HepG2 (cell line): Measurements from ENCODE around the gene ELMOD3. TPM values are rescaled to one million over a fixed set of nuclear protein-coding genes. Genes with fewer than 3 reads are reported as not detected.

Experiments used
- ATAC-seq: fragments of 200-7000 bp; cut with Tn5 transposase; 3 replicates; pipeline ENCODE4 v1.9.1; 2020; ENCODE audit warnings: mild to moderate bottlenecking, moderate library complexity
- BruUV-seq: library from RNA; stranded (reverse); fragments of 400-500 nt; replicated peaks from 2 replicates; lab custom pipeline; 2021; lab: Mats Ljungman, UMichigan
- CTCF ChIA-PET: fragments of 300-600 bp; formaldehyde crosslinking; extraction: SDS; loops from one replicate; lab custom pipeline; 2021; ENCODE audit warnings: low total read pairs, inconsistent platforms, low intra/inter-chr PET ratio; lab: Yijun Ruan, JAX
- POLR2A ChIA-PET: fragments of 350-600 bp; sonication (Branson Sonifier 250); formaldehyde crosslinking; loops from one replicate; lab custom pipeline; 2020; ENCODE audit warnings: antibody characterized with exemption, inconsistent platforms; lab: Yijun Ruan, JAX
- DNase-seq: peaks from one replicate; pipeline ENCODE4 v3.0.0-alpha.2; 2015; ENCODE audit warnings: low spot score
- FAIRE-seq: peaks from 3 replicates; lab custom pipeline; 2011; peaks lifted over from hg19 to GRCh38; lab: Jason Lieb, UNC
- H2AFZ ChIP-seq: one replicate; pipeline ENCODE4 v1.6.1; 2011; ENCODE audit warnings: low read length, inconsistent platforms
- H3K27ac ChIP-seq: fragments of 300-600 bp; 3 replicates; pipeline ENCODE4 v1.8.0; 2011; ENCODE audit warnings: mixed run types, mild to moderate bottlenecking, mixed read lengths, low read length, inconsistent platforms; ENCODE audit not compliant: insufficient read depth; ENCODE audit errors: extremely low read length
- H3K27me3 ChIP-seq, 2 experiments: fragments of 200-600 bp in 1 of 2; 2 replicates in 1 of 2; 3 replicates in 1 of 2; pipeline versions ENCODE4 v1.6.0 to v1.8.0; 2011; ENCODE audit warnings: low read length in 2 of 2, mild to moderate bottlenecking in 2 of 2, moderate library complexity in 2 of 2, inconsistent platforms in 1 of 2; ENCODE audit not compliant: insufficient read depth in 2 of 2, control insufficient read depth in 1 of 2
- H3K36me3 ChIP-seq, 2 experiments: fragments of 200-600 bp in 1 of 2; replicated peaks in 1 of 2; 2 replicates in 1 of 2; 3 replicates in 1 of 2; pipeline versions ENCODE4 v1.5.1 to v1.8.0; 2011; ENCODE audit warnings: low read length in 2 of 2, inconsistent platforms in 1 of 2; ENCODE audit not compliant: insufficient read depth in 2 of 2, control insufficient read depth in 1 of 2
- H3K4me1 ChIP-seq: 2 replicates; pipeline ENCODE4 v1.5.1; 2012; ENCODE audit warnings: low read length, inconsistent platforms; ENCODE audit not compliant: insufficient read depth
- H3K4me2 ChIP-seq: 2 replicates; pipeline ENCODE4 v1.6.0; 2011; ENCODE audit warnings: low read depth, low read length, inconsistent platforms
- H3K4me3 ChIP-seq, 3 experiments: fragments of 200-600 bp in 1 of 3; sonication (generic), shearing (Covaris generic) in 1 of 3; replicated peaks in 1 of 3; 2 replicates each; pipeline ENCODE4 v1.5.1; 2011 to 2016; ENCODE audit warnings: low read length in 3 of 3, inconsistent platforms in 2 of 3, low read depth in 2 of 3, mild to moderate bottlenecking in 2 of 3, control low read depth in 1 of 3, mixed read lengths in 1 of 3; ENCODE audit not compliant: insufficient read depth in 1 of 3
- H3K79me2 ChIP-seq: one replicate; pipeline ENCODE4 v1.6.1; 2011; ENCODE audit warnings: low read length, inconsistent platforms; ENCODE audit not compliant: insufficient read depth
- H3K9ac ChIP-seq: 2 replicates; pipeline ENCODE4 v1.6.0; 2011; ENCODE audit warnings: mild to moderate bottlenecking, low read depth, low read length, inconsistent platforms; ENCODE audit not compliant: insufficient read depth
- H3K9me3 ChIP-seq: 2 replicates; pipeline ENCODE4 v1.5.1; 2012; ENCODE audit warnings: mild to moderate bottlenecking, low read length
- H4K20me1 ChIP-seq: 2 replicates; pipeline ENCODE4 v1.6.0; 2011; ENCODE audit warnings: inconsistent platforms, mild to moderate bottlenecking, low read length, moderate library complexity; ENCODE audit not compliant: insufficient read depth
- FOSL1 ChIP-seq: sonication (generic); formaldehyde crosslinking; IDR thresholded peaks from 2 replicates; pipeline ENCODE4 v1.9.0; 2021; ENCODE audit warnings: missing genetic modification reagents, borderline replicate concordance
- GABPB1 ChIP-seq: IDR thresholded peaks from 2 replicates; pipeline ENCODE4 v1.6.1; 2016; ENCODE audit warnings: mild to moderate bottlenecking, missing genetic modification reagents, moderate library complexity, missing compliant biosample characterization
- PAWR ChIP-seq: sonication (generic); formaldehyde crosslinking; IDR thresholded peaks from 2 replicates; pipeline ENCODE4 v1.4.0; 2020; ENCODE audit warnings: missing genetic modification reagents, mild to moderate bottlenecking, borderline replicate concordance
- ZFX ChIP-seq: sonication (generic); formaldehyde crosslinking; IDR thresholded peaks from 2 replicates; pipeline ENCODE4 v1.4.0; 2020; ENCODE audit warnings: mild to moderate bottlenecking, low read depth, missing genetic modification reagents, moderate library complexity
- ZNF614 ChIP-seq: IDR thresholded peaks from 2 replicates; pipeline ENCODE4 v1.6.1; 2018; ENCODE audit warnings: missing biosample characterization, missing genetic modification reagents, inconsistent platforms, borderline replicate concordance
- ZNF792 ChIP-seq: IDR thresholded peaks from 2 replicates; pipeline ENCODE4 v1.6.1; 2016
- WGBS: methylation state at CpG from one replicate; pipeline ENCODE4 v1.1.6; 2017; ENCODE audit warnings: low lambda C conversion rate; 5-methylcytosine and 5-hydroxymethylcytosine counted together
- in situ Hi-C: cut with HindIII; loops from 2 replicates; pipeline ENCODE4 v1.10.0; 2017; ENCODE audit warnings: low pct_unique_long_range_greater_than_20kb; ENCODE audit not compliant: extremely low pct_ligation_motif_present
- intact Hi-C: fragments of 100-400 bp; cut with micrococcal nuclease; formaldehyde crosslinking; loops from one replicate; pipeline ENCODE4 v1.10.0; 2022; ENCODE audit not compliant: unreplicated experiment
- polyA plus RNA-seq, 8 experiments: library from polyadenylated mRNA; depleted of rRNA in 3 of 8; stranded (reverse) in 7 of 8; unstranded in 1 of 8; fragments of >200 nt; fragmentation: Illumina TruSeq in 4 of 8; extraction: Trizol in 4 of 8; gene quantifications; 2 replicates each; pipeline versions ENCODE4 v1.2.1 to v1.2.3, GENCODE V29; 2011 to 2016; ENCODE audit warnings: low read depth in 4 of 8, missing spikeins in 1 of 8, mixed read lengths in 1 of 8; ENCODE audit not compliant: insufficient read depth in 1 of 8
- total RNA-seq, 5 experiments: library from RNA; depleted of rRNA; stranded (reverse); fragments of >200 nt; fragmentation: Illumina TruSeq; extraction: Trizol; gene quantifications; 2 replicates each; pipeline ENCODE4 v1.2.3, GENCODE V29; 2016; ENCODE audit warnings: low read depth in 1 of 5
- TF ChIP-seq, protein P1 (sequence below): sonication (generic); formaldehyde crosslinking; IDR thresholded peaks from 2 replicates; pipeline ENCODE4 v1.4.0; 2020; ENCODE audit warnings: missing genetic modification reagents
- TF ChIP-seq, protein P2 (sequence below): sonication (generic); formaldehyde crosslinking; IDR thresholded peaks from 2 replicates; pipeline ENCODE4 v1.9.0; 2022; ENCODE audit warnings: missing genetic modification reagents, mild to moderate bottlenecking, borderline replicate concordance
- TF ChIP-seq, protein P3 (sequence below): sonication (generic); formaldehyde crosslinking; IDR thresholded peaks from 2 replicates; pipeline ENCODE4 v1.5.0; 2020; ENCODE audit warnings: mild to moderate bottlenecking, missing genetic modification reagents

Gene ELMOD3
- total and polyA plus RNA-seq, 2 of the 13 experiments (the other 11 are each of a cell fraction or from before 2014, with no cell fraction given): 13.3 to 19.5 TPM

DNA sequence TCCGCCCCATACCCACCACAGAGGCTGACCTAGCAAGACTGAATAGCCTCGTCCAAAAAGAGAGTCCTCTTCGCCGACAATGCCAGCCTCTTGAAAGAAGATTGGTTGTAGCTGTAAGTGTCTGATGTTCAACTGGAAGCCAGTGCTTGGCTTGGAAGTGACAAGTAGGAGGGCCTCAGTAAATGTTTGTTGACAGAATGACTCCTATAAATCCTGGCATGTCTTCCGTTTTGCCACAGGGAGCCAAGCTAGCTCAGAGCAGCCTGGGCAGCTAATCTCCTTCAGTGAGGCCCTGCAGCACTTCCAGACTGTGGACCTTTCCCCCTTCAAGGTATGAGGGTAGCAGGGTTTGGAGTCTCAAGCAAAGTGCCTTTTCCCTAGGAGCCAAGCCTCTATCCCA, 14.9 kb downstream of the ELMOD3 start:
- no peak for ATAC-seq
- TF ChIP-seq ZNF792 (CRISPR knock-in tag) (no peak), ZFX (CRISPR knock-in tag) (peak; percentile 28; the same call in 1 of the 2 replicates)
- TF ChIP-seq, all 625 proteins: peak for 1
- peaks cover 48% of the 10 kb centered on the region for H3K4me1 ChIP-seq
- no peaks in the 10 kb centered on the region for H3K27me3 ChIP-seq
- H2AFZ ChIP-seq: no peak overlapping the region
- H4K20me1 ChIP-seq: no peaks in the 10 kb centered on the region
- H3K4me3 ChIP-seq: no peak overlapping the region
- no peaks in the 10 kb centered on the region for H3K36me3 ChIP-seq
- no peak overlapping the region for H3K27ac ChIP-seq
- 81% methylated on average over 4 of the region's 5 CpGs for WGBS
- 0 out of 2 replicates have a peak overlapping the region, but pooled peaks have one; percentile 0 for H3K4me2 ChIP-seq
- no peaks in the 10 kb centered on the region for H3K79me2 ChIP-seq
- intact Hi-C loops: no loop called here
- in situ Hi-C loops: no loop called here
- H3K9me3 ChIP-seq: no peaks in the 10 kb centered on the region
- BruUV-seq: no TSS peak
- DNase-seq: no peak
- ChIA-PET POLR2A (interaction anchor here (1.1 to 2.9 kb wide), 7 partner anchors 15 to 215 kb away, joined by 3 to 25 read pairs (median 6); partner anchors contain the start of genes ELMOD3, MAT2A, RETSAT and SH2D6), CTCF (no interaction called here)
- FAIRE-seq: no peak
- H3K9ac ChIP-seq: no peak overlapping the region

DNA sequence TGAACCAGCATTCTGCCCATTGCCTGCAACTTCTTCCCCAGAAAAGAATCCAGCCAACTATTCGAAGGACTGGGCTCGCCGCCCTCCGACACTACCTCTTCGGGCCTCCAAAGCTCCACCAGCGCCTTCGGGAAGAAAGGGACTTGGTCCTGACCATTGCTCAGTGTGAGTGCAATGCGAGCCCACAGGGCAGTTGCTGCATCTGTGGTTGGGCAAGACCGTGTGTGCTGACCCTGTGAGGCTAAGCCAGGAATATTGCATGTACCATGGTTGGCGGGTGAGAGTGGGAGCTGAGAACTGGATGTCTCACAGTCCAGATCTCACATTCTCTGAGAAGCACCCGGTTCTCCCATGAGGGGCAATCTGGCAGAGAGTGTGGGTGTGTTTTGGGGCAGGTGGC, 16.5 kb downstream of the ELMOD3 start:
- no peak for FAIRE-seq
- CTCF ChIA-PET: no interaction called here
- WGBS: 93% methylated on average over 11 of the region's 11 CpGs
- H3K27ac ChIP-seq: no peak overlapping the region
- H3K4me2 ChIP-seq: no peak overlapping the region
- peak; percentile 35 for ATAC-seq
- no peaks in the 10 kb centered on the region for H3K36me3 ChIP-seq
- intact Hi-C loops: no loop called here
- peaks cover 32% of the 10 kb centered on the region for H3K4me1 ChIP-seq
- POLR2A ChIA-PET: interaction anchor here (1.5 to 2.9 kb wide), 4 partner anchors 17 to 214 kb away, joined by 3 to 25 read pairs (median 8); partner anchors contain the start of genes ELMOD3, MAT2A, RETSAT and SH2D6
- no peak overlapping the region for H3K4me3 ChIP-seq
- no peaks in the 10 kb centered on the region for H3K27me3 ChIP-seq
- in situ Hi-C loops: no loop called here
- H4K20me1 ChIP-seq: no peaks in the 10 kb centered on the region
- no peak for DNase-seq
- H3K79me2 ChIP-seq: no peaks in the 10 kb centered on the region
- no peaks in the 10 kb centered on the region for H3K9me3 ChIP-seq
- H2AFZ ChIP-seq: no peak overlapping the region
- no TSS peak for BruUV-seq
- H3K9ac ChIP-seq: no peak overlapping the region
- TF ChIP-seq, protein P1, sequence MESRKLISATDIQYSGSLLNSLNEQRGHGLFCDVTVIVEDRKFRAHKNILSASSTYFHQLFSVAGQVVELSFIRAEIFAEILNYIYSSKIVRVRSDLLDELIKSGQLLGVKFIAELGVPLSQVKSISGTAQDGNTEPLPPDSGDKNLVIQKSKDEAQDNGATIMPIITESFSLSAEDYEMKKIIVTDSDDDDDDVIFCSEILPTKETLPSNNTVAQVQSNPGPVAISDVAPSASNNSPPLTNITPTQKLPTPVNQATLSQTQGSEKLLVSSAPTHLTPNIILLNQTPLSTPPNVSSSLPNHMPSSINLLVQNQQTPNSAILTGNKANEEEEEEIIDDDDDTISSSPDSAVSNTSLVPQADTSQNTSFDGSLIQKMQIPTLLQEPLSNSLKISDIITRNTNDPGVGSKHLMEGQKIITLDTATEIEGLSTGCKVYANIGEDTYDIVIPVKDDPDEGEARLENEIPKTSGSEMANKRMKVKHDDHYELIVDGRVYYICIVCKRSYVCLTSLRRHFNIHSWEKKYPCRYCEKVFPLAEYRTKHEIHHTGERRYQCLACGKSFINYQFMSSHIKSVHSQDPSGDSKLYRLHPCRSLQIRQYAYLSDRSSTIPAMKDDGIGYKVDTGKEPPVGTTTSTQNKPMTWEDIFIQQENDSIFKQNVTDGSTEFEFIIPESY (CRISPR knock-in tag): peak; percentile 75; the same call in 1 of the 2 replicates
- TF ChIP-seq GABPB1 (CRISPR knock-in tag) (no peak), FOSL1 (no peak), PAWR (no peak), ZNF614 (CRISPR knock-in tag) (no peak)
- TF ChIP-seq, protein P2, sequence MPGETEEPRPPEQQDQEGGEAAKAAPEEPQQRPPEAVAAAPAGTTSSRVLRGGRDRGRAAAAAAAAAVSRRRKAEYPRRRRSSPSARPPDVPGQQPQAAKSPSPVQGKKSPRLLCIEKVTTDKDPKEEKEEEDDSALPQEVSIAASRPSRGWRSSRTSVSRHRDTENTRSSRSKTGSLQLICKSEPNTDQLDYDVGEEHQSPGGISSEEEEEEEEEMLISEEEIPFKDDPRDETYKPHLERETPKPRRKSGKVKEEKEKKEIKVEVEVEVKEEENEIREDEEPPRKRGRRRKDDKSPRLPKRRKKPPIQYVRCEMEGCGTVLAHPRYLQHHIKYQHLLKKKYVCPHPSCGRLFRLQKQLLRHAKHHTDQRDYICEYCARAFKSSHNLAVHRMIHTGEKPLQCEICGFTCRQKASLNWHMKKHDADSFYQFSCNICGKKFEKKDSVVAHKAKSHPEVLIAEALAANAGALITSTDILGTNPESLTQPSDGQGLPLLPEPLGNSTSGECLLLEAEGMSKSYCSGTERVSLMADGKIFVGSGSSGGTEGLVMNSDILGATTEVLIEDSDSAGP (CRISPR knock-in tag): peak; percentile 14; the same call in 1 of the 2 replicates
- TF ChIP-seq, protein P3, sequence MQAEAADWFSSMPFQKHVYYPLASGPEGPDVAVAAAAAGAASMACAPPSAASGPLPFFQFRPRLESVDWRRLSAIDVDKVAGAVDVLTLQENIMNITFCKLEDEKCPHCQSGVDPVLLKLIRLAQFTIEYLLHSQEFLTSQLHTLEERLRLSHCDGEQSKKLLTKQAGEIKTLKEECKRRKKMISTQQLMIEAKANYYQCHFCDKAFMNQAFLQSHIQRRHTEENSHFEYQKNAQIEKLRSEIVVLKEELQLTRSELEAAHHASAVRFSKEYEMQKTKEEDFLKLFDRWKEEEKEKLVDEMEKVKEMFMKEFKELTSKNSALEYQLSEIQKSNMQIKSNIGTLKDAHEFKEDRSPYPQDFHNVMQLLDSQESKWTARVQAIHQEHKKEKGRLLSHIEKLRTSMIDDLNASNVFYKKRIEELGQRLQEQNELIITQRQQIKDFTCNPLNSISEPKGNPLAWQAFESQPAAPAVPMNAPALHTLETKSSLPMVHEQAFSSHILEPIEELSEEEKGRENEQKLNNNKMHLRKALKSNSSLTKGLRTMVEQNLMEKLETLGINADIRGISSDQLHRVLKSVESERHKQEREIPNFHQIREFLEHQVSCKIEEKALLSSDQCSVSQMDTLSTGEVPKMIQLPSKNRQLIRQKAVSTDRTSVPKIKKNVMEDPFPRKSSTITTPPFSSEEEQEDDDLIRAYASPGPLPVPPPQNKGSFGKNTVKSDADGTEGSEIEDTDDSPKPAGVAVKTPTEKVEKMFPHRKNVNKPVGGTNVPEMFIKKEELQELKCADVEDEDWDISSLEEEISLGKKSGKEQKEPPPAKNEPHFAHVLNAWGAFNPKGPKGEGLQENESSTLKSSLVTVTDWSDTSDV (CRISPR knock-in tag): no peak
